Hepatocyte (in vitro differentiated cells): ENCODE data around the gene LRRC8D. TPM values are rescaled to one million over a fixed set of nuclear protein-coding genes. Genes with fewer than 3 reads are reported as not detected.

Experiments
- DNase-seq: peaks from one replicate; pipeline ENCODE4 v3.0.0-alpha.2; 2016; ENCODE audit warnings: low spot score
- H2AFZ ChIP-seq: fragments of 200-600 bp; sonication (generic); 2 replicates; pipeline ENCODE4 v1.6.0; 2016; ENCODE audit warnings: antibody characterized with exemption, mild to moderate bottlenecking
- H3K27ac ChIP-seq: fragments of 200-600 bp; sonication (generic); 2 replicates; pipeline ENCODE4 v1.5.1; 2016; ENCODE audit warnings: mild to moderate bottlenecking
- H3K27me3 ChIP-seq: fragments of 200-600 bp; sonication (generic); 2 replicates; pipeline ENCODE4 v1.6.1; 2016
- H3K36me3 ChIP-seq: fragments of 200-600 bp; sonication (generic); replicated peaks from 2 replicates; pipeline ENCODE4 v1.5.1; 2016; ENCODE audit warnings: low read depth; ENCODE audit not compliant: insufficient read depth
- H3K4me1 ChIP-seq: fragments of 200-600 bp; sonication (generic); 2 replicates; pipeline ENCODE4 v1.5.1; 2016; ENCODE audit warnings: mild to moderate bottlenecking, moderate library complexity; ENCODE audit not compliant: insufficient read depth
- H3K4me2 ChIP-seq: fragments of 200-600 bp; sonication (generic); 2 replicates; pipeline ENCODE4 v1.6.0; 2016
- H3K4me3 ChIP-seq: fragments of 200-600 bp; sonication (generic); 2 replicates; pipeline ENCODE4 v1.5.1; 2016; ENCODE audit warnings: mild to moderate bottlenecking
- H3K79me2 ChIP-seq: fragments of 200-600 bp; sonication (generic); 2 replicates; pipeline ENCODE4 v1.6.0; 2017; ENCODE audit warnings: mild to moderate bottlenecking
- H3K9me2 ChIP-seq: fragments of 200-600 bp; sonication (generic); replicated peaks from 2 replicates; pipeline ENCODE4 v1.6.0; 2017; ENCODE audit warnings: mild to moderate bottlenecking; ENCODE audit not compliant: insufficient read depth
- H3K9me3 ChIP-seq: fragments of 200-600 bp; sonication (generic); 2 replicates; pipeline ENCODE4 v1.5.1; 2016; ENCODE audit warnings: low read depth, mild to moderate bottlenecking
- H4K20me1 ChIP-seq: fragments of 200-600 bp; sonication (generic); 2 replicates; pipeline ENCODE4 v1.6.0; 2016; ENCODE audit warnings: mild to moderate bottlenecking; ENCODE audit not compliant: insufficient read depth, poor library complexity, severe bottlenecking
- EZH2 ChIP-seq: fragments of 200-600 bp; sonication (generic); IDR thresholded peaks from 2 replicates; pipeline ENCODE4 v1.6.1; 2016; ENCODE audit warnings: antibody characterized with exemption, mild to moderate bottlenecking, borderline replicate concordance
- EZH2phosphoT487 ChIP-seq: fragments of 200-600 bp; sonication (generic); IDR thresholded peaks from one replicate; pipeline ENCODE4 v1.6.1; 2018; ENCODE audit warnings: antibody characterized with exemption, mild to moderate bottlenecking, low read depth, moderate library complexity; ENCODE audit not compliant: unreplicated experiment, severe bottlenecking
- WGBS: methylation state at CpG from one replicate; pipeline ENCODE4 v1.1.6; 2016; ENCODE audit warnings: low lambda C conversion rate; ENCODE audit errors: missing lambda C conversion rate; 5-methylcytosine and 5-hydroxymethylcytosine counted together
- polyA plus RNA-seq: library from polyadenylated mRNA; unstranded; fragments of >200 nt; fragmentation: Nextera tagmentation; extraction: Ambion mirVana; gene quantifications from 2 replicates; pipeline ENCODE4 v1.2.1, GENCODE V29; 2016
- total RNA-seq: library from RNA; depleted of rRNA; stranded (reverse); fragments of >200 nt; gene quantifications from 2 replicates; pipeline ENCODE4 v1.2.3, GENCODE V29; 2014
- TF ChIP-seq, protein P1 (sequence below): fragments of 200-600 bp; sonication (generic); IDR thresholded peaks from 2 replicates; pipeline ENCODE4 v1.5.1; 2016; ENCODE audit warnings: antibody characterized with exemption, mild to moderate bottlenecking; ENCODE audit not compliant: poor library complexity

Gene LRRC8D
- total and polyA plus RNA-seq, 2 experiments from 2014 or later: 15.1 to 28.9 TPM

GRCh38 chr1:89844860-89845259 lies 24.0 kb downstream of the LRRC8D start:
- no peaks in the 10 kb centered on the region for H3K27me3 ChIP-seq
- H3K27ac ChIP-seq: peak overlapping the region; percentile 79
- peak overlapping the region; percentile 97 for H3K4me2 ChIP-seq
- 92% methylated on average over 5 of the region's 5 CpGs for WGBS
- H2AFZ ChIP-seq: no peak overlapping the region
- no peaks in the 10 kb centered on the region for H3K9me2 ChIP-seq
- TF ChIP-seq EZH2 (no peak), EZH2phosphoT487 (no peak)
- TF ChIP-seq, protein P1, sequence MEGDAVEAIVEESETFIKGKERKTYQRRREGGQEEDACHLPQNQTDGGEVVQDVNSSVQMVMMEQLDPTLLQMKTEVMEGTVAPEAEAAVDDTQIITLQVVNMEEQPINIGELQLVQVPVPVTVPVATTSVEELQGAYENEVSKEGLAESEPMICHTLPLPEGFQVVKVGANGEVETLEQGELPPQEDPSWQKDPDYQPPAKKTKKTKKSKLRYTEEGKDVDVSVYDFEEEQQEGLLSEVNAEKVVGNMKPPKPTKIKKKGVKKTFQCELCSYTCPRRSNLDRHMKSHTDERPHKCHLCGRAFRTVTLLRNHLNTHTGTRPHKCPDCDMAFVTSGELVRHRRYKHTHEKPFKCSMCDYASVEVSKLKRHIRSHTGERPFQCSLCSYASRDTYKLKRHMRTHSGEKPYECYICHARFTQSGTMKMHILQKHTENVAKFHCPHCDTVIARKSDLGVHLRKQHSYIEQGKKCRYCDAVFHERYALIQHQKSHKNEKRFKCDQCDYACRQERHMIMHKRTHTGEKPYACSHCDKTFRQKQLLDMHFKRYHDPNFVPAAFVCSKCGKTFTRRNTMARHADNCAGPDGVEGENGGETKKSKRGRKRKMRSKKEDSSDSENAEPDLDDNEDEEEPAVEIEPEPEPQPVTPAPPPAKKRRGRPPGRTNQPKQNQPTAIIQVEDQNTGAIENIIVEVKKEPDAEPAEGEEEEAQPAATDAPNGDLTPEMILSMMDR: no peak
- H3K9me3 ChIP-seq: no peaks in the 10 kb centered on the region
- no peaks in the 10 kb centered on the region for H3K36me3 ChIP-seq
- H3K79me2 ChIP-seq: peaks cover 40% of the 10 kb centered on the region
- no peak overlapping the region for H3K4me3 ChIP-seq
- no peak for DNase-seq
- H3K4me1 ChIP-seq: peaks cover 15% of the 10 kb centered on the region
- no peaks in the 10 kb centered on the region for H4K20me1 ChIP-seq

- DNase-seq: no peak
- Histone ChIP-seq H3K9me3 (no peaks in the 10 kb centered on the region), H3K4me1 (peaks cover 8% of the 10 kb centered on the region), H2AFZ (no peak overlapping the region), H3K9me2 (no peaks in the 10 kb centered on the region), H3K36me3 (no peaks in the 10 kb centered on the region), H3K79me2 (peaks cover 47% of the 10 kb centered on the region), H3K27ac (no peak overlapping the region), H3K4me2 (no peak overlapping the region), H4K20me1 (no peaks in the 10 kb centered on the region), H3K27me3 (no peaks in the 10 kb centered on the region), H3K4me3 (no peak overlapping the region)
- 83% methylated on average over 4 of the region's 4 CpGs for WGBS
- TF ChIP-seq, protein P1: no peak
- TF ChIP-seq EZH2phosphoT487 (no peak), EZH2 (no peak)
These were observed 26.4 kb downstream of the LRRC8D start for GRCh38 chr1:89847191-89847729.

DNA sequence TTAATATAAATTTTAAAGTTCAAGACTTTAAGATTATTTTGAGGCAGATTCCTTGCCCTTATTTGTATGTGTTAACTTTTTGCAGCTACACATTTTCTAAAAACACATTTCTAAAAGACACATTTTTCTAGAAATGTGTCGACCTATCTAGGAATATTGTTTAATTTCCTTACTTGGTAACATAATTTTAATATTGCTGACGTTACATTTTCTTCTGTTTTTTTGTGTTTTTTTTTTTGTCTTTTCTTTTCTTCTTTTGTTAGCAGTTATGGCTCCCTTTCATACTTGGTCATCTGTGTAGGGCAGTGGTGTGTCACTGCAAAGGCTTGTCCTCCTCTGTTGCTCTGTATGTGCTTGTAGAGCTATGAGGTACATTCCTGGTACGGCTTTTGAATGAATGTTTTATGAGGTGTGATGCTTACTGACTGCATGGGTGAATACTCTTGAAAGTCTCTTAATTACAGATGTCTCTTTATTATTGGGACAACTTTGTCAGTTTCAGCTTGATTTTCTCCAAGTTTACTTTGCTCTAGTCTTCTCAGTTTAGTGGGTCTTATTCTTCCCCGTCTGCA lies 30.1 kb downstream of the LRRC8D start:
- Histone ChIP-seq H3K4me3 (no peak overlapping the region), H3K27me3 (no peaks in the 10 kb centered on the region), H3K4me2 (no peak overlapping the region), H3K9me2 (no peaks in the 10 kb centered on the region), H4K20me1 (no peaks in the 10 kb centered on the region), H3K9me3 (no peaks in the 10 kb centered on the region), H3K27ac (no peak overlapping the region), H3K79me2 (peaks cover 38% of the 10 kb centered on the region), H3K4me1 (no peaks in the 10 kb centered on the region), H2AFZ (no peak overlapping the region), H3K36me3 (no peaks in the 10 kb centered on the region)
- no peak for DNase-seq
- WGBS: 79% methylated on average over 4 of the region's 4 CpGs
- TF ChIP-seq, protein P1: no peak
- no peak for TF ChIP-seq EZH2
- no peak for TF ChIP-seq EZH2phosphoT487

DNA sequence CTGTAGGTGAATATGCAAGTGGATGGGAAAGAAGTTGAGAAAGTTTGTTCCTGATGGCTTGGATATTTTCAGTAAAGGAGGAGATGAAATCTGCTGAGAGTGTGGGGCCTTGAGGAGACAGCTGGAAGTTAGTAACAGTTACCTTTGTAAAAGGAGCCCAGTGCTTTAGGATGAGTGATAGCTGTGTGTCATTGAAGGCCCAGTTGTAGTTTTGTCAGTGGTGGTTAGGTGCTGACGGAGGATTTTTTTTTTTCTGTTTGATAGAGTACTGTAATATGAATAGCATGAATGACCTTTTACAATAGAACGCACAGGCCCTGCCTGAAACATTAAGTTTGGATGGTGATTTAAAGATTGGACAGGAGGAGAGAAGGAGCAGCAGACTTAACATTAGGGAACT lies 33.3 kb downstream of the LRRC8D start:
- H3K9me2 ChIP-seq: no peaks in the 10 kb centered on the region
- peaks cover 30% of the 10 kb centered on the region for H3K79me2 ChIP-seq
- TF ChIP-seq EZH2phosphoT487: no peak
- no peak for TF ChIP-seq EZH2
- TF ChIP-seq, protein P1: no peak
- no peaks in the 10 kb centered on the region for H4K20me1 ChIP-seq
- no peak overlapping the region for H3K4me2 ChIP-seq
- no peaks in the 10 kb centered on the region for H3K27me3 ChIP-seq
- no peaks in the 10 kb centered on the region for H3K4me1 ChIP-seq
- WGBS: 98% methylated on average over 2 of the region's 2 CpGs
- no peak overlapping the region for H3K27ac ChIP-seq
- H3K4me3 ChIP-seq: no peak overlapping the region
- H2AFZ ChIP-seq: no peak overlapping the region
- no peak for DNase-seq
- H3K36me3 ChIP-seq: no peaks in the 10 kb centered on the region
- H3K9me3 ChIP-seq: no peaks in the 10 kb centered on the region
